ENCODE results near the gene OVCH2.
A peak's percentile ranks its signal among the peaks of the same experiment; 100 is the strongest.

Gene OVCH2

DNA sequence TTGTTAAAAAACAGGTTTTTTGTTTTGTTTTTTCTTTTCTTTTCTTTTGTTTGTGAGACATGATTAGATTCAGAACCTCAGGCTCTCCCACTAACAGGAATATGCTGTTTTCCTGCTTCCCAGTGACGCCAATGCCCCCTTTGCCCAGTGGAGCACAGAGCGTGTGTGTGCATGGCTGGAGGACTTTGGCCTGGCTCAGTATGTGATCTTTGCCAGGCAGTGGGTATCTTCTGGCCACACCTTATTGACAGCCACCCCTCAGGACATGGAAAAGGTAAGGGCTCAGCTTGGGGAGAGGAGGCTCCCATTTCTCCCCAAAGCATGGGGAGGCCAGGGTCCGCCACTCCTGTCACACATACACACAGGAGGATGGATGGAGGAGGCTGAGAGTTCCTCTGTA lies 58.0 kb downstream of the OVCH2 start:
- no peak overlapping the region for H4K91ac ChIP-seq (ENCODE audit: low read length)
- no peak overlapping the region for H4K8ac ChIP-seq (ENCODE audit: low read length)
- H3K79me1 ChIP-seq (replicated peaks; ENCODE audit: low read length, poor library complexity, severe bottlenecking), result no peaks in the 10 kb centered on the region
- H3K27ac ChIP-seq (ENCODE audit: low read length, poor library complexity, severe bottlenecking), result no peak overlapping the region
- no peak overlapping the region for H2BK12ac ChIP-seq (ENCODE audit: low read length in 2 of 2)
- H3K4me2 ChIP-seq (ENCODE audit: low read length, poor library complexity, severe bottlenecking), result no peak overlapping the region
- no peaks in the 10 kb centered on the region for H3K9me3 ChIP-seq (ENCODE audit: control insufficient read depth, low read length)
- H3K18ac ChIP-seq (ENCODE audit: low read depth in 1 of 2, low read length in 2 of 2), result no peak overlapping the region
- no peak overlapping the region for H3K23ac ChIP-seq (ENCODE audit: low read length in 2 of 2)
- WGBS, result 96% methylated on average over 3 of the region's 3 CpGs
- DNase-seq, result no peak
- H3K4me3 ChIP-seq (ENCODE audit: insufficient read depth in 1 of 2, low read depth in 1 of 2, low read length in 2 of 2), result no peak overlapping the region
- no peak overlapping the region for H2BK5ac ChIP-seq (ENCODE audit: low read depth, low read length, poor library complexity, severe bottlenecking)
- H3K14ac ChIP-seq (ENCODE audit: low read length in 2 of 2), result peak overlapping the region in 1 of 2 experiments; percentile 35
- H3K4ac ChIP-seq (ENCODE audit: low read depth in 1 of 2, low read length in 2 of 2), result no peak overlapping the region
- H3K27me3 ChIP-seq (ENCODE audit: control insufficient read depth in 1 of 2, insufficient read depth in 1 of 2, low read length in 2 of 2), result no peaks in the 10 kb centered on the region
- H3K4me1 ChIP-seq (ENCODE audit: control insufficient read depth, insufficient read depth, low read depth, low read length), result no peaks in the 10 kb centered on the region
- H3K9ac ChIP-seq (ENCODE audit: low read length), result no peak overlapping the region
- no peak overlapping the region for H2AFZ ChIP-seq (ENCODE audit: low read depth, low read length)
- peaks cover 0 to 50% of the 10 kb centered on the region in 2 experiments for H3K36me3 ChIP-seq (ENCODE audit: control insufficient read depth in 1 of 2, insufficient read depth in 2 of 2, low read depth in 1 of 2, low read length in 2 of 2)
- no peak overlapping the region for H2AK5ac ChIP-seq (ENCODE audit: low read length, severe bottlenecking)
- H2BK15ac ChIP-seq (ENCODE audit: low read depth, poor library complexity, severe bottlenecking), result no peak overlapping the region
- H2BK120ac ChIP-seq (ENCODE audit: low read depth, low read length), result no peak overlapping the region

DNA sequence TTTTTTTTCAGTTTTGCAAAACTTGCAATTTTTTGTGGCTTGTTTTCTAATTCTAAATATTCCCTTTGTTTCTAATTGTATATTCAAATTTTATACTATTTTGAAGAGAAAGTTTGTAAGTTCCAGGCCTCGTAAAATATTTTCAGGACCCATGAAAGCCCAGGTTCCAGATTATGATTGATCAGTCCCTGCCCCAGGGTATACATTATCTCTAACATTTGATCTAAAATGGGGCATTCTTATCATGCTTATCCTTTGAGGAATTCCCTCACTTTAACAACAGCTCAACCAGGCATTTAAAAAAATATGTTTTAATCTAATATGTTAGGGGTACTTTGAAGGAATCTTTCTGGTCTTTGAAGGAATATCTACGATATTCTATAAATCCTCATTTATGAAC lies 59.4 kb downstream of the OVCH2 start:
- no peak overlapping the region for H2BK12ac ChIP-seq (ENCODE audit: low read length in 2 of 2)
- H2BK15ac ChIP-seq (ENCODE audit: low read depth, poor library complexity, severe bottlenecking), result no peak overlapping the region
- H3K27ac ChIP-seq (ENCODE audit: low read length, poor library complexity, severe bottlenecking), result no peak overlapping the region
- H3K18ac ChIP-seq (ENCODE audit: low read depth in 1 of 2, low read length in 2 of 2), result no peak overlapping the region
- H3K9ac ChIP-seq (ENCODE audit: low read length), result no peak overlapping the region
- no peak overlapping the region for H3K4ac ChIP-seq (ENCODE audit: low read depth in 1 of 2, low read length in 2 of 2)
- H4K8ac ChIP-seq (ENCODE audit: low read length), result no peak overlapping the region
- no peak overlapping the region for H2AK5ac ChIP-seq (ENCODE audit: low read length, severe bottlenecking)
- no peaks in the 10 kb centered on the region for H3K79me1 ChIP-seq (replicated peaks; ENCODE audit: low read length, poor library complexity, severe bottlenecking)
- no peak overlapping the region for H3K23ac ChIP-seq (ENCODE audit: low read length in 2 of 2)
- H4K91ac ChIP-seq (ENCODE audit: low read length), result no peak overlapping the region
- H3K27me3 ChIP-seq (ENCODE audit: control insufficient read depth in 1 of 2, insufficient read depth in 1 of 2, low read length in 2 of 2), result no peaks in the 10 kb centered on the region
- no peak overlapping the region for H3K4me2 ChIP-seq (ENCODE audit: low read length, poor library complexity, severe bottlenecking)
- WGBS, result 100% methylated on average over 1 of the region's 2 CpGs
- H3K4me1 ChIP-seq (ENCODE audit: control insufficient read depth, insufficient read depth, low read depth, low read length), result no peaks in the 10 kb centered on the region
- H2BK5ac ChIP-seq (ENCODE audit: low read depth, low read length, poor library complexity, severe bottlenecking), result no peak overlapping the region
- no peak overlapping the region for H3K4me3 ChIP-seq (ENCODE audit: insufficient read depth in 1 of 2, low read depth in 1 of 2, low read length in 2 of 2)
- H3K14ac ChIP-seq (ENCODE audit: low read length in 2 of 2), result no peak overlapping the region
- H3K36me3 ChIP-seq (ENCODE audit: control insufficient read depth in 1 of 2, insufficient read depth in 2 of 2, low read depth in 1 of 2, low read length in 2 of 2), result peaks cover 0 to 50% of the 10 kb centered on the region in 2 experiments
- no peak overlapping the region for H2AFZ ChIP-seq (ENCODE audit: low read depth, low read length)
- H2BK120ac ChIP-seq (ENCODE audit: low read depth, low read length), result no peak overlapping the region
- no peak for DNase-seq
- no peaks in the 10 kb centered on the region for H3K9me3 ChIP-seq (ENCODE audit: control insufficient read depth, low read length)

DNA sequence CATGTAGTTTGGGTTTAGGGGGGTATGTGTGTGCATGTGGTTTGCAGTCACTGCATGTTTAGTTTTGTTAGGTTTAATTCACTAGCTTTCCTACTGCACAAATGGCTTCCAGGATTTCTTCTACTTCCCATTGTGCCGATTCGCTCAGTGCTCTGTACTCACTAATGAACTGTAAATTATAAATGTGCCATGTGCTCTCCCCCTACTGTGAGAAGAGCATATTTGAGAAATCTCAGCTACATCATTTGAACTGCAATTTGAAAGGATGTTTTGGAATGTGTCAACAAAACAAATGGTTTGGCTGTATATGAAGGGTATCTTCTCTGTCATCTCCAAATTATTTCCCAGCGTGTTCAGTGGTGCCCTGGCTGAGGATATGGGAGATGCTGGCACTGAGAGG lies 61.1 kb downstream of the OVCH2 start:
- no peak overlapping the region for H3K14ac ChIP-seq (ENCODE audit: low read length in 2 of 2)
- H3K27ac ChIP-seq (ENCODE audit: low read length, poor library complexity, severe bottlenecking), result no peak overlapping the region
- H2BK15ac ChIP-seq (ENCODE audit: low read depth, poor library complexity, severe bottlenecking), result no peak overlapping the region
- H4K8ac ChIP-seq (ENCODE audit: low read length), result no peak overlapping the region
- no peaks in the 10 kb centered on the region for H3K4me1 ChIP-seq (ENCODE audit: control insufficient read depth, insufficient read depth, low read depth, low read length)
- no peaks in the 10 kb centered on the region for H3K9me3 ChIP-seq (ENCODE audit: control insufficient read depth, low read length)
- no peak overlapping the region for H3K9ac ChIP-seq (ENCODE audit: low read length)
- H3K4me2 ChIP-seq (ENCODE audit: low read length, poor library complexity, severe bottlenecking), result no peak overlapping the region
- peaks cover 0 to 53% of the 10 kb centered on the region in 2 experiments for H3K36me3 ChIP-seq (ENCODE audit: control insufficient read depth in 1 of 2, insufficient read depth in 2 of 2, low read depth in 1 of 2, low read length in 2 of 2)
- H3K79me1 ChIP-seq (replicated peaks; ENCODE audit: low read length, poor library complexity, severe bottlenecking), result no peaks in the 10 kb centered on the region
- H3K27me3 ChIP-seq (ENCODE audit: control insufficient read depth in 1 of 2, insufficient read depth in 1 of 2, low read length in 2 of 2), result no peaks in the 10 kb centered on the region
- no peak overlapping the region for H3K18ac ChIP-seq (ENCODE audit: low read depth in 1 of 2, low read length in 2 of 2)
- H2AFZ ChIP-seq (ENCODE audit: low read depth, low read length), result no peak overlapping the region
- no peak overlapping the region for H4K91ac ChIP-seq (ENCODE audit: low read length)
- 98% methylated on average over 3 of the region's 3 CpGs for WGBS
- H2AK5ac ChIP-seq (ENCODE audit: low read length, severe bottlenecking), result no peak overlapping the region
- no peak overlapping the region for H3K23ac ChIP-seq (ENCODE audit: low read length in 2 of 2)
- no peak overlapping the region for H3K4ac ChIP-seq (ENCODE audit: low read depth in 1 of 2, low read length in 2 of 2)
- H2BK120ac ChIP-seq (ENCODE audit: low read depth, low read length), result no peak overlapping the region
- DNase-seq, result no peak
- no peak overlapping the region for H3K4me3 ChIP-seq (ENCODE audit: insufficient read depth in 1 of 2, low read depth in 1 of 2, low read length in 2 of 2)
- no peak overlapping the region for H2BK12ac ChIP-seq (ENCODE audit: low read length in 2 of 2)
- H2BK5ac ChIP-seq (ENCODE audit: low read depth, low read length, poor library complexity, severe bottlenecking), result no peak overlapping the region

DNA sequence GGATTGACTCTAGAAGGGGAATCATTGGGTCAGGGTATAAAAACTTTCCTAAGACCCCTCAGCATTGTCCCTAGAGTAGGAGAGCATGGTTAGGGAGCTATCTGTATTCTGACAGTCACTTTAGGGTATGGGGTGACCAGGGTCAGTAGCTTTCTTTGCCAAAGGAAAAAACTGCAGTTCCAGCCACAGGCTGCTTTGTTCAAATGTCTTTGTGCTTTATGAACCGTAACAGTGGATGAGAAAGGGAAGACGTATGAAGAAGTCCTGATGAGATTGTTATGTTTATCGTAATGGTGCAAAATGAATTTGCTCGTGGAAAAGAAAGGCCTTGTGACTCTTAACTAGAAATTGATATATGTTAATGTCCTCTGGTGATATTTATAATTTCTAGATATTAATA lies 63.0 kb downstream of the OVCH2 start:
- Histone ChIP-seq H2BK120ac (ENCODE audit: low read depth, low read length) (no peak overlapping the region), H3K36me3 (ENCODE audit: control insufficient read depth in 1 of 2, insufficient read depth in 2 of 2, low read depth in 1 of 2, low read length in 2 of 2) (peaks cover 0 to 38% of the 10 kb centered on the region in 2 experiments), H3K4me1 (ENCODE audit: control insufficient read depth, insufficient read depth, low read depth, low read length) (no peaks in the 10 kb centered on the region)

More for the DNA sequence above, 63.0 kb downstream of the OVCH2 start:
- Histone ChIP-seq H4K91ac (ENCODE audit: low read length) (no peak overlapping the region), H3K4me3 (ENCODE audit: insufficient read depth in 1 of 2, low read depth in 1 of 2, low read length in 2 of 2) (no peak overlapping the region), H3K4me2 (ENCODE audit: low read length, poor library complexity, severe bottlenecking) (no peak overlapping the region), H2AFZ (ENCODE audit: low read depth, low read length) (no peak overlapping the region), H2BK15ac (ENCODE audit: low read depth, poor library complexity, severe bottlenecking) (no peak overlapping the region), H3K4ac (ENCODE audit: low read depth in 1 of 2, low read length in 2 of 2) (no peak overlapping the region), H2AK5ac (ENCODE audit: low read length, severe bottlenecking) (no peak overlapping the region), H3K79me1 (replicated peaks; ENCODE audit: low read length, poor library complexity, severe bottlenecking) (no peaks in the 10 kb centered on the region), H3K14ac (ENCODE audit: low read length in 2 of 2) (no peak overlapping the region), H2BK12ac (ENCODE audit: low read length in 2 of 2) (no peak overlapping the region), H3K23ac (ENCODE audit: low read length in 2 of 2) (no peak overlapping the region), H3K27ac (ENCODE audit: low read length, poor library complexity, severe bottlenecking) (no peak overlapping the region), H3K9me3 (ENCODE audit: control insufficient read depth, low read length) (no peaks in the 10 kb centered on the region), H2BK5ac (ENCODE audit: low read depth, low read length, poor library complexity, severe bottlenecking) (no peak overlapping the region), H3K9ac (ENCODE audit: low read length) (no peak overlapping the region), H3K27me3 (ENCODE audit: control insufficient read depth in 1 of 2, insufficient read depth in 1 of 2, low read length in 2 of 2) (no peaks in the 10 kb centered on the region), H4K8ac (ENCODE audit: low read length) (no peak overlapping the region), H3K18ac (ENCODE audit: low read depth in 1 of 2, low read length in 2 of 2) (no peak overlapping the region)
- 95% methylated on average over 3 of the region's 4 CpGs for WGBS
- DNase-seq, result no peak
